WTC11 (cell line): ENCODE results near the gene GNA14. TPM values are rescaled to one million over a fixed set of nuclear protein-coding genes. Genes with fewer than 3 reads are reported as not detected.
A peak's percentile ranks its signal among the peaks of the same experiment; 100 is the strongest.

ENCODE experiments used
- ATAC-seq: fragments of 200-7000 bp; cut with Tn5 transposase; 2 replicates; pipeline ENCODE4 v1.10.0; 2021; ENCODE audit warnings: mild to moderate bottlenecking, moderate library complexity
- CTCF ChIA-PET: fragments of 300-600 bp; sonication (Branson Sonifier 250); formaldehyde crosslinking; loops from one replicate; lab custom pipeline; 2021; ENCODE audit warnings: antibody characterized with exemption; lab: Charles Lee
- POLR2A ChIA-PET: fragments of 350-600 bp; sonication (Branson Sonifier 250); formaldehyde crosslinking; loops from one replicate; lab custom pipeline; 2021; ENCODE audit warnings: antibody characterized with exemption; lab: Charles Lee
- DNase-seq: peaks from one replicate; pipeline ENCODE4 v3.0.0; 2021; ENCODE audit warnings: low spot score
- H3K27ac Mint-ChIP-seq: 2 replicates; pipeline ENCODE4 v1.8.0; 2021; ENCODE audit warnings: mixed read lengths
- H3K27me3 Mint-ChIP-seq: 2 replicates; pipeline ENCODE4 v1.8.0; 2021; ENCODE audit warnings: low read depth, mild to moderate bottlenecking, moderate library complexity, mixed read lengths
- H3K36me3 Mint-ChIP-seq: 2 replicates; pipeline ENCODE4 v1.8.0; 2021; ENCODE audit warnings: mixed read lengths
- H3K4me1 Mint-ChIP-seq: 2 replicates; pipeline ENCODE4 v1.8.0; 2022; ENCODE audit warnings: mixed read lengths
- H3K4me3 Mint-ChIP-seq: 2 replicates; pipeline ENCODE4 v1.8.0; 2021; ENCODE audit warnings: mild to moderate bottlenecking, moderate library complexity, mixed read lengths
- H3K9me3 Mint-ChIP-seq: 2 replicates; pipeline ENCODE4 v1.8.0; 2021; ENCODE audit warnings: mixed read lengths
- EMX1 ChIP-seq: fragments of 250-450 bp; sonication (Bioruptor Pico); IDR thresholded peaks from 2 replicates; pipeline ENCODE4 v1.8.0; 2021; ENCODE audit warnings: mild to moderate bottlenecking
- ESRRA ChIP-seq: sonication (generic); formaldehyde crosslinking; IDR thresholded peaks from 2 replicates; pipeline ENCODE4 v1.8.1; 2022; ENCODE audit warnings: mild to moderate bottlenecking, missing genetic modification reagents, borderline replicate concordance
- NR3C1 ChIP-seq: sonication (generic); formaldehyde crosslinking; conservative IDR thresholded peaks from 2 replicates; pipeline ENCODE4 v1.8.1; 2023; ENCODE audit warnings: low read depth, mild to moderate bottlenecking, missing genetic modification reagents
- SP1 ChIP-seq: sonication (generic); formaldehyde crosslinking; conservative IDR thresholded peaks from 2 replicates; pipeline ENCODE4 v1.8.1; 2022; ENCODE audit warnings: missing genetic modification reagents
- TCF7 ChIP-seq: sonication (generic); formaldehyde crosslinking; IDR thresholded peaks from 2 replicates; pipeline ENCODE4 v1.8.0; 2022; ENCODE audit warnings: mild to moderate bottlenecking, low read depth, missing genetic modification reagents, moderate library complexity
- TEAD4 ChIP-seq: sonication (generic); formaldehyde crosslinking; IDR thresholded peaks from 2 replicates; pipeline ENCODE4 v1.8.0; 2022; ENCODE audit warnings: mild to moderate bottlenecking, missing genetic modification reagents
- ZBTB21 ChIP-seq: sonication (generic); formaldehyde crosslinking; IDR thresholded peaks from 2 replicates; pipeline ENCODE4 v1.8.1; 2023; ENCODE audit warnings: mild to moderate bottlenecking, missing genetic modification reagents, borderline replicate concordance
- ZNF219 ChIP-seq: sonication (generic); formaldehyde crosslinking; IDR thresholded peaks from 2 replicates; pipeline ENCODE4 v1.8.0; 2023; ENCODE audit warnings: missing genetic modification reagents, mild to moderate bottlenecking, borderline replicate concordance
- ZNF671 ChIP-seq: fragments of 250-450 bp; sonication (Bioruptor Pico); IDR thresholded peaks from 2 replicates; pipeline ENCODE4 v1.8.0; 2021; ENCODE audit warnings: mild to moderate bottlenecking
- total RNA-seq: library from RNA; stranded (reverse); gene quantifications from 3 replicates; pipeline ENCODE4 v1.2.3, GENCODE V29; 2021
- TF ChIP-seq, protein P1 (sequence below): sonication (generic); formaldehyde crosslinking; IDR thresholded peaks from 2 replicates; pipeline ENCODE4 v1.8.1; 2023; ENCODE audit warnings: mild to moderate bottlenecking, moderate library complexity, missing genetic modification reagents
- TF ChIP-seq, protein P2 (sequence below): sonication (generic); formaldehyde crosslinking; IDR thresholded peaks from 2 replicates; pipeline ENCODE4 v1.8.0; 2023; ENCODE audit warnings: missing genetic modification reagents
- TF ChIP-seq, protein P3 (sequence below): sonication (generic); formaldehyde crosslinking; IDR thresholded peaks from 2 replicates; pipeline ENCODE4 v1.8.1; 2023; ENCODE audit warnings: mild to moderate bottlenecking, missing genetic modification reagents
- TF ChIP-seq, protein P4 (sequence below): sonication (generic); formaldehyde crosslinking; IDR thresholded peaks from 2 replicates; pipeline ENCODE4 v1.8.1; 2022; ENCODE audit warnings: mild to moderate bottlenecking, missing genetic modification reagents, moderate library complexity, borderline replicate concordance
- TF ChIP-seq, protein P5 (sequence below): sonication (generic); formaldehyde crosslinking; IDR thresholded peaks from 2 replicates; pipeline ENCODE4 v1.8.0; 2022; ENCODE audit warnings: mild to moderate bottlenecking, missing genetic modification reagents
- TF ChIP-seq, protein P6 (sequence below): sonication (generic); formaldehyde crosslinking; IDR thresholded peaks from 2 replicates; pipeline ENCODE4 v1.8.0; 2023; ENCODE audit warnings: missing genetic modification reagents, mild to moderate bottlenecking, borderline replicate concordance
- TF ChIP-seq, protein P7 (sequence below): sonication (generic); formaldehyde crosslinking; IDR thresholded peaks from 2 replicates; pipeline ENCODE4 v1.8.1; 2023; ENCODE audit warnings: mild to moderate bottlenecking, missing genetic modification reagents, moderate library complexity
- TF ChIP-seq, protein P8 (sequence below): sonication (generic); formaldehyde crosslinking; IDR thresholded peaks from 2 replicates; pipeline ENCODE4 v1.8.1; 2022; ENCODE audit warnings: mild to moderate bottlenecking, moderate library complexity, missing genetic modification reagents

Gene GNA14
- total RNA-seq, 1 experiment from 2014 or later: 26.7 TPM

DNA sequence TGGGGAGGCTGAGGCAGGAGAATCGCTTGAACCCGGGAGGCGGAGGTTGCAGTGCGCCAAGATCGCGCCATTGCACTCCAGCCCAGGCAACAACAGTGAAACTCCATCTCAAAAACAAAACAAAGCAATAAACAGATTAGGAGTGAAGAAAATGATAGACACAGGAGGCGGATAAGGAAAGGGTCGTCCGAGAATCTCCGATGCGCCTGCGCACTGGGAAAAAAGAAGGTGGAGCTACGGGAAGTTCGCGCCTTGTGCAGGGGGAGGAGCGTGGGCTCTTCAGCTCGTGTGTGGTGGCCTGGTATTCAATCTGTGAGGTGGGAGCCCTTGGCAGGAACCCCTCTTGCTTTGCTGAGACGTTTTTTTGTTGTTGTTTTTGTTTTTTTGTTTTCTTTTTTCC, 47.3 kb downstream of the GNA14 start:
- Mint-ChIP-seq H3K27ac (peak overlapping the region; percentile 65), H3K4me1 (peaks cover 86% of the 10 kb centered on the region), H3K36me3 (no peaks in the 10 kb centered on the region), H3K9me3 (no peaks in the 10 kb centered on the region), H3K27me3 (no peaks in the 10 kb centered on the region), H3K4me3 (no peak overlapping the region)
- POLR2A ChIA-PET: no interaction called here
- DNase-seq (no peak), ATAC-seq (no peak)
- TF ChIP-seq EMX1 (CRISPR knock-in tag) (no peak), ZNF671 (CRISPR knock-in tag) (no peak), SP1 (CRISPR knock-in tag) (no peak), NR3C1 (no peak), TCF7 (CRISPR knock-in tag) (no peak), ESRRA (CRISPR knock-in tag) (no peak), ZBTB21 (no peak)
- TF ChIP-seq, protein P1, sequence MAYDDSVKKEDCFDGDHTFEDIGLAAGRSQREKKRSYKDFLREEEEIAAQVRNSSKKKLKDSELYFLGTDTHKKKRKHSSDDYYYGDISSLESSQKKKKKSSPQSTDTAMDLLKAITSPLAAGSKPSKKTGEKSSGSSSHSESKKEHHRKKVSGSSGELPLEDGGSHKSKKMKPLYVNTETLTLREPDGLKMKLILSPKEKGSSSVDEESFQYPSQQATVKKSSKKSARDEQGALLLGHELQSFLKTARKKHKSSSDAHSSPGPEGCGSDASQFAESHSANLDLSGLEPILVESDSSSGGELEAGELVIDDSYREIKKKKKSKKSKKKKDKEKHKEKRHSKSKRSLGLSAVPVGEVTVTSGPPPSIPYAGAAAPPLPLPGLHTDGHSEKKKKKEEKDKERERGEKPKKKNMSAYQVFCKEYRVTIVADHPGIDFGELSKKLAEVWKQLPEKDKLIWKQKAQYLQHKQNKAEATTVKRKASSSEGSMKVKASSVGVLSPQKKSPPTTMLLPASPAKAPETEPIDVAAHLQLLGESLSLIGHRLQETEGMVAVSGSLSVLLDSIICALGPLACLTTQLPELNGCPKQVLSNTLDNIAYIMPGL (CRISPR knock-in tag): no peak
- TF ChIP-seq, protein P2, sequence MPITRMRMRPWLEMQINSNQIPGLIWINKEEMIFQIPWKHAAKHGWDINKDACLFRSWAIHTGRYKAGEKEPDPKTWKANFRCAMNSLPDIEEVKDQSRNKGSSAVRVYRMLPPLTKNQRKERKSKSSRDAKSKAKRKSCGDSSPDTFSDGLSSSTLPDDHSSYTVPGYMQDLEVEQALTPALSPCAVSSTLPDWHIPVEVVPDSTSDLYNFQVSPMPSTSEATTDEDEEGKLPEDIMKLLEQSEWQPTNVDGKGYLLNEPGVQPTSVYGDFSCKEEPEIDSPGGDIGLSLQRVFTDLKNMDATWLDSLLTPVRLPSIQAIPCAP (CRISPR knock-in tag): no peak
- TF ChIP-seq, protein P3, sequence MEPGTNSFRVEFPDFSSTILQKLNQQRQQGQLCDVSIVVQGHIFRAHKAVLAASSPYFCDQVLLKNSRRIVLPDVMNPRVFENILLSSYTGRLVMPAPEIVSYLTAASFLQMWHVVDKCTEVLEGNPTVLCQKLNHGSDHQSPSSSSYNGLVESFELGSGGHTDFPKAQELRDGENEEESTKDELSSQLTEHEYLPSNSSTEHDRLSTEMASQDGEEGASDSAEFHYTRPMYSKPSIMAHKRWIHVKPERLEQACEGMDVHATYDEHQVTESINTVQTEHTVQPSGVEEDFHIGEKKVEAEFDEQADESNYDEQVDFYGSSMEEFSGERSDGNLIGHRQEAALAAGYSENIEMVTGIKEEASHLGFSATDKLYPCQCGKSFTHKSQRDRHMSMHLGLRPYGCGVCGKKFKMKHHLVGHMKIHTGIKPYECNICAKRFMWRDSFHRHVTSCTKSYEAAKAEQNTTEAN (CRISPR knock-in tag): no peak
- TF ChIP-seq, protein P4, sequence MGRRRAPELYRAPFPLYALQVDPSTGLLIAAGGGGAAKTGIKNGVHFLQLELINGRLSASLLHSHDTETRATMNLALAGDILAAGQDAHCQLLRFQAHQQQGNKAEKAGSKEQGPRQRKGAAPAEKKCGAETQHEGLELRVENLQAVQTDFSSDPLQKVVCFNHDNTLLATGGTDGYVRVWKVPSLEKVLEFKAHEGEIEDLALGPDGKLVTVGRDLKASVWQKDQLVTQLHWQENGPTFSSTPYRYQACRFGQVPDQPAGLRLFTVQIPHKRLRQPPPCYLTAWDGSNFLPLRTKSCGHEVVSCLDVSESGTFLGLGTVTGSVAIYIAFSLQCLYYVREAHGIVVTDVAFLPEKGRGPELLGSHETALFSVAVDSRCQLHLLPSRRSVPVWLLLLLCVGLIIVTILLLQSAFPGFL: no peak
- TF ChIP-seq, protein P5, sequence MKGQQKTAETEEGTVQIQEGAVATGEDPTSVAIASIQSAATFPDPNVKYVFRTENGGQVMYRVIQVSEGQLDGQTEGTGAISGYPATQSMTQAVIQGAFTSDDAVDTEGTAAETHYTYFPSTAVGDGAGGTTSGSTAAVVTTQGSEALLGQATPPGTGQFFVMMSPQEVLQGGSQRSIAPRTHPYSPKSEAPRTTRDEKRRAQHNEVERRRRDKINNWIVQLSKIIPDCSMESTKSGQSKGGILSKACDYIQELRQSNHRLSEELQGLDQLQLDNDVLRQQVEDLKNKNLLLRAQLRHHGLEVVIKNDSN (CRISPR knock-in tag): no peak
- TF ChIP-seq, protein P6, sequence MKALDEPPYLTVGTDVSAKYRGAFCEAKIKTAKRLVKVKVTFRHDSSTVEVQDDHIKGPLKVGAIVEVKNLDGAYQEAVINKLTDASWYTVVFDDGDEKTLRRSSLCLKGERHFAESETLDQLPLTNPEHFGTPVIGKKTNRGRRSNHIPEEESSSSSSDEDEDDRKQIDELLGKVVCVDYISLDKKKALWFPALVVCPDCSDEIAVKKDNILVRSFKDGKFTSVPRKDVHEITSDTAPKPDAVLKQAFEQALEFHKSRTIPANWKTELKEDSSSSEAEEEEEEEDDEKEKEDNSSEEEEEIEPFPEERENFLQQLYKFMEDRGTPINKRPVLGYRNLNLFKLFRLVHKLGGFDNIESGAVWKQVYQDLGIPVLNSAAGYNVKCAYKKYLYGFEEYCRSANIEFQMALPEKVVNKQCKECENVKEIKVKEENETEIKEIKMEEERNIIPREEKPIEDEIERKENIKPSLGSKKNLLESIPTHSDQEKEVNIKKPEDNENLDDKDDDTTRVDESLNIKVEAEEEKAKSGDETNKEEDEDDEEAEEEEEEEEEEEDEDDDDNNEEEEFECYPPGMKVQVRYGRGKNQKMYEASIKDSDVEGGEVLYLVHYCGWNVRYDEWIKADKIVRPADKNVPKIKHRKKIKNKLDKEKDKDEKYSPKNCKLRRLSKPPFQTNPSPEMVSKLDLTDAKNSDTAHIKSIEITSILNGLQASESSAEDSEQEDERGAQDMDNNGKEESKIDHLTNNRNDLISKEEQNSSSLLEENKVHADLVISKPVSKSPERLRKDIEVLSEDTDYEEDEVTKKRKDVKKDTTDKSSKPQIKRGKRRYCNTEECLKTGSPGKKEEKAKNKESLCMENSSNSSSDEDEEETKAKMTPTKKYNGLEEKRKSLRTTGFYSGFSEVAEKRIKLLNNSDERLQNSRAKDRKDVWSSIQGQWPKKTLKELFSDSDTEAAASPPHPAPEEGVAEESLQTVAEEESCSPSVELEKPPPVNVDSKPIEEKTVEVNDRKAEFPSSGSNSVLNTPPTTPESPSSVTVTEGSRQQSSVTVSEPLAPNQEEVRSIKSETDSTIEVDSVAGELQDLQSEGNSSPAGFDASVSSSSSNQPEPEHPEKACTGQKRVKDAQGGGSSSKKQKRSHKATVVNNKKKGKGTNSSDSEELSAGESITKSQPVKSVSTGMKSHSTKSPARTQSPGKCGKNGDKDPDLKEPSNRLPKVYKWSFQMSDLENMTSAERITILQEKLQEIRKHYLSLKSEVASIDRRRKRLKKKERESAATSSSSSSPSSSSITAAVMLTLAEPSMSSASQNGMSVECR (CRISPR knock-in tag): no peak
- CTCF ChIA-PET: interaction anchor here (1.1 kb wide), 1 partner anchor 144 kb away, joined by 3 read pairs; no protein-coding TSS in a partner anchor

DNA sequence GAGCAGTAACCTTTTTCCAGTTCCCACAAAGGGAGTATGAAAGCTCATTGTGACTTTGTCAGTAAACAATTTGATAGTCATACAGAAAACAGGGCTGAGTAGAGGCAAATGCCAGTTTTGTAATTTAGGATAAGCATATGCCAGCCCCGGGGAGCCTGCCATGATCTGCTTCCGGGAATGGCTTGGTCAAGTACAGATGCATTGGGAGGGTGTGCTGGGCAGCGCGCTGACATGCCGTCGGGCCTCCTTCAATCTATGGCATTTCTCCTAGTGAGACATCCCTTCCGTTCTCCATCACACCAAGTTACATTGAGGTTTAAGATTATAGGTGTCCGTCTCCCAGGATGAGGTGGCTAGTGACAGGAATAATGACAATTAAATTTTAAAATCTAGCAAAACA, 48.6 kb downstream of the GNA14 start:
- H3K4me1 Mint-ChIP-seq: peaks cover 90% of the 10 kb centered on the region
- H3K9me3 Mint-ChIP-seq: no peaks in the 10 kb centered on the region
- H3K27me3 Mint-ChIP-seq: no peaks in the 10 kb centered on the region
- POLR2A ChIA-PET: no interaction called here
- DNase-seq (no peak), ATAC-seq (no peak; the same call in 1 of the 2 replicates)
- 0 out of 2 replicates have a peak overlapping the region, but pooled peaks have one; percentile 16 for H3K27ac Mint-ChIP-seq
- TF ChIP-seq, protein P7, sequence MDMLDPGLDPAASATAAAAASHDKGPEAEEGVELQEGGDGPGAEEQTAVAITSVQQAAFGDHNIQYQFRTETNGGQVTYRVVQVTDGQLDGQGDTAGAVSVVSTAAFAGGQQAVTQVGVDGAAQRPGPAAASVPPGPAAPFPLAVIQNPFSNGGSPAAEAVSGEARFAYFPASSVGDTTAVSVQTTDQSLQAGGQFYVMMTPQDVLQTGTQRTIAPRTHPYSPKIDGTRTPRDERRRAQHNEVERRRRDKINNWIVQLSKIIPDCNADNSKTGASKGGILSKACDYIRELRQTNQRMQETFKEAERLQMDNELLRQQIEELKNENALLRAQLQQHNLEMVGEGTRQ (CRISPR knock-in tag): no peak
- no peak for TF ChIP-seq TEAD4 (CRISPR knock-in tag)
- TF ChIP-seq, protein P1 (CRISPR knock-in tag): no peak
- TF ChIP-seq ZNF219 (CRISPR knock-in tag): no peak
- TF ChIP-seq, protein P8, sequence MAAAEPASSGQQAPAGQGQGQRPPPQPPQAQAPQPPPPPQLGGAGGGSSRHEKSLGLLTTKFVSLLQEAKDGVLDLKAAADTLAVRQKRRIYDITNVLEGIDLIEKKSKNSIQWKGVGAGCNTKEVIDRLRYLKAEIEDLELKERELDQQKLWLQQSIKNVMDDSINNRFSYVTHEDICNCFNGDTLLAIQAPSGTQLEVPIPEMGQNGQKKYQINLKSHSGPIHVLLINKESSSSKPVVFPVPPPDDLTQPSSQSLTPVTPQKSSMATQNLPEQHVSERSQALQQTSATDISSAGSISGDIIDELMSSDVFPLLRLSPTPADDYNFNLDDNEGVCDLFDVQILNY (CRISPR knock-in tag): no peak
- TF ChIP-seq, all 79 proteins: peak for 0
- H3K36me3 Mint-ChIP-seq: no peaks in the 10 kb centered on the region
- CTCF ChIA-PET: no interaction called here
- H3K4me3 Mint-ChIP-seq: no peak overlapping the region
